H1 (cell line): ENCODE results near the gene IGSF5. TPM values are rescaled to one million over a fixed set of nuclear protein-coding genes. Genes with fewer than 3 reads are reported as not detected.
"Not testable (repeated sequence)": the region's sequence is repeated elsewhere in the genome, so short reads cannot be mapped to it uniquely, and the experiment has no call there.

Experiments
- CTCF ChIA-PET: fragments of 300-600 bp; sonication (Branson Sonifier 250); formaldehyde crosslinking; loops from one replicate; lab custom pipeline; 2021; ENCODE audit not compliant: partially characterized antibody; lab: Charles Lee
- POLR2A ChIA-PET: fragments of 300-600 bp; sonication (Branson Sonifier 250); formaldehyde crosslinking; loops from one replicate; lab custom pipeline; 2021; ENCODE audit warnings: inconsistent platforms; ENCODE audit not compliant: partially characterized antibody; lab: Charles Lee
- DNase-seq, 2 experiments: peaks; one replicate each; pipeline versions ENCODE4 v3.0.0 to v3.0.0-alpha.2; 2010 to 2022; ENCODE audit warnings: low spot score in 2 of 2, low read depth in 1 of 2, mixed read lengths in 1 of 2
- FAIRE-seq: peaks from 2 replicates; lab custom pipeline; 2011; peaks lifted over from hg19 to GRCh38; lab: Jason Lieb, UNC
- H2AFZ ChIP-seq: 2 replicates; pipeline ENCODE4 v1.8.1; 2012; ENCODE audit warnings: low read length, inconsistent platforms
- H2AK5ac ChIP-seq: 2 replicates; pipeline ENCODE4 v1.6.1; 2013; ENCODE audit warnings: low read depth, low read length
- H2BK120ac ChIP-seq: replicated peaks from 2 replicates; pipeline ENCODE3; 2013; ENCODE audit warnings: low read depth, low read length, inconsistent platforms
- H2BK12ac ChIP-seq: 2 replicates; pipeline ENCODE4 v1.6.1; 2013; ENCODE audit warnings: low read depth, low read length
- H2BK15ac ChIP-seq: 2 replicates; pipeline ENCODE4 v1.6.1; 2013; ENCODE audit warnings: low read length
- H2BK20ac ChIP-seq: 2 replicates; pipeline ENCODE4 v1.6.1; 2013; ENCODE audit warnings: low read length
- H2BK5ac ChIP-seq: 2 replicates; pipeline ENCODE4 v1.6.1; 2013; ENCODE audit warnings: low read depth, low read length
- H3K14ac ChIP-seq: 2 replicates; pipeline ENCODE4 v1.6.1; 2013; ENCODE audit warnings: inconsistent platforms; ENCODE audit not compliant: insufficient read length
- H3K18ac ChIP-seq: 2 replicates; pipeline ENCODE4 v1.6.1; 2013; ENCODE audit warnings: low read length; ENCODE audit errors: extremely low read depth
- H3K23ac ChIP-seq: 2 replicates; pipeline ENCODE4 v1.6.1; 2013; ENCODE audit warnings: inconsistent platforms; ENCODE audit not compliant: insufficient read length
- H3K23me2 ChIP-seq: 2 replicates; pipeline ENCODE4 v1.6.1; 2013; ENCODE audit warnings: low read depth, low read length
- H3K27ac ChIP-seq: 2 replicates; pipeline ENCODE4 v1.6.1; 2011; ENCODE audit warnings: low read depth, low read length, inconsistent platforms
- H3K27me3 ChIP-seq, 4 experiments: replicated peaks in 1 of 4; 1 replicate in 1 of 4; 2 replicates in 3 of 4; pipeline versions ENCODE4 v1.6.1 to v1.8.1; 2011 to 2013; ENCODE audit warnings: low read length in 3 of 4, mild to moderate bottlenecking in 3 of 4, inconsistent platforms in 2 of 4, mixed read lengths in 2 of 4, moderate library complexity in 1 of 4; ENCODE audit not compliant: control insufficient read depth in 3 of 4, insufficient read depth in 3 of 4; ENCODE audit errors: extremely low read depth in 1 of 4
- H3K36me3 ChIP-seq, 4 experiments: 2 replicates each; pipeline versions ENCODE4 v1.6.1 to v1.8.1; 2011 to 2013; ENCODE audit warnings: mild to moderate bottlenecking in 4 of 4, low read length in 3 of 4, moderate library complexity in 2 of 4, control low read depth in 1 of 4, inconsistent platforms in 1 of 4; ENCODE audit not compliant: insufficient read depth in 4 of 4, control insufficient read depth in 2 of 4
- H3K4ac ChIP-seq: replicated peaks from 2 replicates; pipeline ENCODE3; 2013; ENCODE audit warnings: low read length, low read depth, mixed read lengths, inconsistent platforms; ENCODE audit not compliant: insufficient read length
- H3K4me1 ChIP-seq, 4 experiments: replicated peaks in 1 of 4; 1 replicate in 1 of 4; 2 replicates in 3 of 4; pipeline versions ENCODE4 v1.6.1 to v1.8.1; 2011 to 2013; ENCODE audit warnings: low read length in 3 of 4, inconsistent platforms in 2 of 4, mixed read lengths in 1 of 4; ENCODE audit not compliant: insufficient read depth in 4 of 4, control insufficient read depth in 3 of 4
- H3K4me2 ChIP-seq, 2 experiments: 2 replicates each; pipeline versions ENCODE4 v1.6.1 to v1.8.1; 2011 to 2013; ENCODE audit warnings: low read depth in 2 of 2, low read length in 2 of 2, control low read depth in 1 of 2, inconsistent platforms in 1 of 2, mild to moderate bottlenecking in 1 of 2; ENCODE audit not compliant: insufficient read depth in 1 of 2
- H3K4me3 ChIP-seq, 4 experiments: fragments of 200-600, 300-600 bp in 1 of 4; sonication (generic), shearing (Covaris generic), sonication (Bioruptor Twin) in 1 of 4; 2 replicates each; pipeline versions ENCODE4 v1.5.1 to v1.8.1; 2011 to 2016; ENCODE audit warnings: low read length in 4 of 4, low read depth in 3 of 4, control low read depth in 2 of 4, inconsistent platforms in 2 of 4, mild to moderate bottlenecking in 2 of 4, mixed read lengths in 1 of 4, moderate library complexity in 1 of 4; ENCODE audit not compliant: insufficient read depth in 2 of 4; ENCODE audit errors: extremely low read depth in 1 of 4
- H3K56ac ChIP-seq: replicated peaks from 2 replicates; pipeline ENCODE3; 2013; ENCODE audit warnings: low read depth, mild to moderate bottlenecking, mixed read lengths, low read length, inconsistent platforms; ENCODE audit not compliant: insufficient read length
- H3K79me1 ChIP-seq: 2 replicates; pipeline ENCODE4 v1.6.1; 2013; ENCODE audit warnings: low read depth, low read length, control low read depth
- H3K79me2 ChIP-seq, 2 experiments: 2 replicates each; pipeline versions ENCODE4 v1.6.1 to v1.8.1; 2012 to 2013; ENCODE audit warnings: low read length in 2 of 2, mild to moderate bottlenecking in 2 of 2, inconsistent platforms in 1 of 2; ENCODE audit not compliant: insufficient read depth in 2 of 2, control insufficient read depth in 1 of 2
- H3K9ac ChIP-seq, 4 experiments: replicated peaks in 1 of 4; 1 replicate in 1 of 4; 2 replicates in 3 of 4; pipeline versions ENCODE4 v1.6.1 to v1.8.1; 2011 to 2013; ENCODE audit warnings: low read depth in 3 of 4, low read length in 3 of 4, control low read depth in 2 of 4, mild to moderate bottlenecking in 2 of 4, moderate library complexity in 2 of 4, inconsistent platforms in 1 of 4; ENCODE audit errors: extremely low read depth in 1 of 4
- H3K9me3 ChIP-seq, 2 experiments: 2 replicates each; pipeline versions ENCODE4 v1.6.1 to v1.8.1; 2012 to 2013; ENCODE audit warnings: mild to moderate bottlenecking in 2 of 2, moderate library complexity in 2 of 2, control low read depth in 1 of 2, inconsistent platforms in 1 of 2, low read depth in 1 of 2, low read length in 1 of 2, mixed read lengths in 1 of 2; ENCODE audit not compliant: insufficient read depth in 2 of 2
- H4K20me1 ChIP-seq, 2 experiments: replicated peaks in 1 of 2; 2 replicates each; pipeline versions ENCODE3 to v1.8.1; 2011 to 2013; ENCODE audit warnings: inconsistent platforms in 2 of 2, low read length in 2 of 2, mild to moderate bottlenecking in 1 of 2; ENCODE audit not compliant: insufficient read depth in 2 of 2, control insufficient read depth in 1 of 2
- H4K5ac ChIP-seq: 2 replicates; pipeline ENCODE4 v1.6.1; 2013; ENCODE audit warnings: low read length, low read depth, mixed read lengths, inconsistent platforms; ENCODE audit not compliant: insufficient read length
- H4K8ac ChIP-seq: 2 replicates; pipeline ENCODE4 v1.8.0; 2013; ENCODE audit warnings: mild to moderate bottlenecking, moderate library complexity, low read length, inconsistent platforms; ENCODE audit not compliant: insufficient read depth; ENCODE audit errors: extremely low read depth
- H4K91ac ChIP-seq: replicated peaks from 2 replicates; pipeline ENCODE3; 2013; ENCODE audit warnings: low read length, mixed read lengths, inconsistent platforms; ENCODE audit not compliant: insufficient read length
- ASH2L ChIP-seq: fragments of 200-600, 300-600 bp; sonication (generic); IDR thresholded peaks from one replicate; pipeline ENCODE4 v1.7.1; 2017; ENCODE audit warnings: low read length
- BCL11A ChIP-seq, 2 experiments: IDR thresholded peaks; one replicate each; pipeline ENCODE4 v1.6.1; 2011; ENCODE audit warnings: low read depth in 2 of 2, low read length in 2 of 2, mild to moderate bottlenecking in 2 of 2
- EZH2 ChIP-seq: fragments of 200-600 bp; sonication (generic); IDR thresholded peaks from 2 replicates; pipeline ENCODE4 v1.7.1; 2012; ENCODE audit warnings: low read depth, mild to moderate bottlenecking, moderate library complexity, low read length, inconsistent platforms; ENCODE audit not compliant: severe bottlenecking
- GABPA ChIP-seq: IDR thresholded peaks from 2 replicates; pipeline ENCODE4 v1.6.1; 2011; ENCODE audit warnings: mild to moderate bottlenecking, low read length, moderate library complexity, borderline replicate concordance; ENCODE audit not compliant: insufficient read depth
- HDAC2 ChIP-seq, 2 experiments: fragments of 300-600 bp in 1 of 2; sonication (generic) in 1 of 2; IDR thresholded peaks; 2 replicates each; pipeline ENCODE4 v1.6.1; 2011 to 2012; ENCODE audit warnings: low read depth in 2 of 2, low read length in 2 of 2, mild to moderate bottlenecking in 2 of 2, moderate library complexity in 2 of 2, borderline replicate concordance in 1 of 2, inconsistent platforms in 1 of 2
- KDM1A ChIP-seq: fragments of 200-600, 300-600 bp; sonication (generic); IDR thresholded peaks from 2 replicates; pipeline ENCODE4 v1.7.1; 2016; ENCODE audit warnings: mild to moderate bottlenecking, low read length, borderline replicate concordance
- SIRT6 ChIP-seq: IDR thresholded peaks from one replicate; pipeline ENCODE4 v1.7.1; 2012; ENCODE audit warnings: low read length, inconsistent platforms
- TEAD4 ChIP-seq: IDR thresholded peaks from 2 replicates; pipeline ENCODE4 v1.6.1; 2012; ENCODE audit warnings: low read depth, low read length, inconsistent platforms, mixed read lengths
- WGBS, 2 experiments: shearing (Covaris generic) in 1 of 2; methylation state at CpG; one replicate each; pipeline versions ENCODE4 v1.1.6 to v1.1.7; 2013 to 2015; ENCODE audit warnings: low lambda C conversion rate in 2 of 2, mixed read lengths in 2 of 2, inconsistent platforms in 1 of 2, low coverage in 1 of 2, missing lambda C conversion rate in 1 of 2; ENCODE audit not compliant: insufficient replicate concordance in 2 of 2, insufficient coverage in 1 of 2, insufficient read length in 1 of 2; ENCODE audit errors: extremely low coverage in 1 of 2, missing lambda C conversion rate in 1 of 2; 5-methylcytosine and 5-hydroxymethylcytosine counted together
- polyA plus RNA-seq, 7 experiments: library from polyadenylated mRNA; depleted of rRNA in 3 of 7; stranded (reverse) in 5 of 7; unstranded in 2 of 7; fragments of >200 nt in 5 of 7; fragments of 200-250 nt in 2 of 7; gene quantifications; 1 replicate in 5 of 7; 2 replicates in 1 of 7; 4 replicates in 1 of 7; pipeline versions ENCODE4 v1.2.1 to v1.2.3, GENCODE V29; 2011 to 2013; ENCODE audit warnings: missing spikeins in 2 of 7, mixed read lengths in 2 of 7
- total RNA-seq: library from RNA; stranded (reverse); fragmentation: NEBNext Ultra II Directional; extraction: Animal tissue kit (Norgen Biotek cat#: 25700); gene quantifications from 2 replicates; pipeline ENCODE4 v1.2.1, GENCODE V29; 2021

IGSF5 gene
- total and polyA plus RNA-seq, 2 of the 8 experiments (the other 6 are each of a cell fraction or from before 2014, with no cell fraction given), result 4.4 to 5.4 TPM

GRCh38 chr21:39738566-39738965 lies 6.4 kb upstream of the IGSF5 start (continued):
- TF ChIP-seq EZH2, result no peak
- no peak for TF ChIP-seq GABPA
- no peak for TF ChIP-seq HDAC2 (IDR thresholded peaks at IDR 0.05; ENCODE audit: borderline replicate concordance in 1 of 2, low read depth in 2 of 2, low read length in 2 of 2)
- TF ChIP-seq ASH2L, result no peak
- TF ChIP-seq BCL11A (IDR thresholded peaks at IDR 0.05; ENCODE audit: low read depth in 2 of 2, low read length in 2 of 2), result no peak
- TF ChIP-seq TEAD4, result no peak
- TF ChIP-seq KDM1A, result no peak
- TF ChIP-seq SIRT6, result no peak

GRCh38 chr21:39739531-39739930 lies 5.5 kb upstream of the IGSF5 start:
- H3K79me1 ChIP-seq, H4K91ac ChIP-seq, H2BK20ac ChIP-seq, H3K27ac ChIP-seq, DNase-seq, H3K4me3 ChIP-seq, H3K4me2 ChIP-seq, H3K23me2 ChIP-seq, H4K8ac ChIP-seq, H3K9ac ChIP-seq, H4K20me1 ChIP-seq, H3K9me3 ChIP-seq, FAIRE-seq, H2BK5ac ChIP-seq, H3K4me1 ChIP-seq, H3K18ac ChIP-seq, H2AK5ac ChIP-seq, H3K36me3 ChIP-seq, POLR2A ChIA-PET, H3K79me2 ChIP-seq, H2BK120ac ChIP-seq, H3K23ac ChIP-seq, H3K4ac ChIP-seq, H2AFZ ChIP-seq, H2BK15ac ChIP-seq, H2BK12ac ChIP-seq, H3K56ac ChIP-seq, H3K14ac ChIP-seq, H4K5ac ChIP-seq, H3K27me3 ChIP-seq: not testable (repeated sequence)
- CTCF ChIA-PET, result interaction anchor here (0.9 to 1.6 kb wide), 3 partner anchors 13 to 24 kb away, joined by 3 read pairs; no protein-coding TSS in a partner anchor
- 98% methylated on average over 5 of the region's 5 CpGs; no CpG with 5 or more reads in 1 of the 2 experiments for WGBS, 2 experiments
